Cardiac fibroblast (primary cell): Measurements from ENCODE around the gene WNT4.

Experiments used
- DNase-seq, 2 donors: peaks; one replicate each; pipeline versions ENCODE4 v3.0.0 to v3.0.0-alpha.2; 2010; ENCODE audit warnings: low read depth in 2 of 2
- H3K4me3 ChIP-seq, 2 donors: replicated peaks in 1 of 2; 1 replicate in 1 of 2; 2 replicates in 1 of 2; pipeline ENCODE4 v1.5.1; 2011; ENCODE audit warnings: low read depth in 2 of 2, low read length in 2 of 2, mild to moderate bottlenecking in 2 of 2, moderate library complexity in 1 of 2
- TF ChIP-seq, protein P1 (sequence below): IDR thresholded peaks from one replicate; pipeline ENCODE4 v1.5.1; 2011; ENCODE audit warnings: low read depth, mild to moderate bottlenecking, low read length, inconsistent platforms

The WNT4 gene

DNA sequence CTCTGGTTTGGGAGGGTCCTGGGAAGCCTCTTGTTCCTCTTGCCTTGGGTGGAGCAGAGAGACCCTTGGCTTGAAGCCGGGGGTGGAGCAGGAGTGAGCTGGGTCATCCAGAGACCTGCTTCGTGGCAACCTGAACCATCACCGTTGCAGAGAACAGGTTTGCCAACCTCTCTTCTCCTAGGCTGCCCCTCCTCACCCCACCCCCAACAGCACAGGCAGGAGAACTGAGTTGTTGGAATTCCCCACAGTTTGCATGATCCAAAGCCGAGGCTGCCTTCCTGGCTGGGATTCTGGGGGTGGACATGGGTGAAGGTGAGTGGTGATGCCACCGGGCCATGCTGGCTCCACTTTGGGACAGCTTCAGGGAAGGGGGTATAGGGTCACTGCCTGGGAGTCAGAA lies 2.2 kb downstream of the WNT4 start:
- no peak overlapping the region for H3K4me3 ChIP-seq
- TF ChIP-seq, protein P1, sequence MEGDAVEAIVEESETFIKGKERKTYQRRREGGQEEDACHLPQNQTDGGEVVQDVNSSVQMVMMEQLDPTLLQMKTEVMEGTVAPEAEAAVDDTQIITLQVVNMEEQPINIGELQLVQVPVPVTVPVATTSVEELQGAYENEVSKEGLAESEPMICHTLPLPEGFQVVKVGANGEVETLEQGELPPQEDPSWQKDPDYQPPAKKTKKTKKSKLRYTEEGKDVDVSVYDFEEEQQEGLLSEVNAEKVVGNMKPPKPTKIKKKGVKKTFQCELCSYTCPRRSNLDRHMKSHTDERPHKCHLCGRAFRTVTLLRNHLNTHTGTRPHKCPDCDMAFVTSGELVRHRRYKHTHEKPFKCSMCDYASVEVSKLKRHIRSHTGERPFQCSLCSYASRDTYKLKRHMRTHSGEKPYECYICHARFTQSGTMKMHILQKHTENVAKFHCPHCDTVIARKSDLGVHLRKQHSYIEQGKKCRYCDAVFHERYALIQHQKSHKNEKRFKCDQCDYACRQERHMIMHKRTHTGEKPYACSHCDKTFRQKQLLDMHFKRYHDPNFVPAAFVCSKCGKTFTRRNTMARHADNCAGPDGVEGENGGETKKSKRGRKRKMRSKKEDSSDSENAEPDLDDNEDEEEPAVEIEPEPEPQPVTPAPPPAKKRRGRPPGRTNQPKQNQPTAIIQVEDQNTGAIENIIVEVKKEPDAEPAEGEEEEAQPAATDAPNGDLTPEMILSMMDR = no peak
- no peak for DNase-seq

DNA sequence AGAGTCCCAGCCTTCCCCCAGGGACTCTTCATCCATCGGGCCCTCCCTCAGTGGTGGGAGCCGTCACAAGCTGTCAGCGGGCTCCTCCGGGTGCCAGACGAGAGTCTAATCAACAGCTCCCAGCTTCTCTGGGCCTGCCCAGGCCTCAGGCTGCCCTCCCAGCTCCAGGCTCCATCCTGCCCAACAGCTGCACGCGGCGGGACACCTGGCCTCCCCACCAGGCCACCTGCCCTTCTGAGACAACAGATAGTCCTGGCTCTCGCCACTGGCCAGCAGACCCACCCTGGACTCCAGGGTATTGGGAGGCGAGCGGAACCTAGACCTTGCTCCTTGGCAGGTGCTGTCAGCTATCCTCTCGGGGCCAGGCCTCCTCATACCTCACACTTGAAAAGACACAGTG lies 3.1 kb downstream of the WNT4 start:
- H3K4me3 ChIP-seq = no peak overlapping the region
- DNase-seq = no peak
- TF ChIP-seq, protein P1 = no peak

DNA sequence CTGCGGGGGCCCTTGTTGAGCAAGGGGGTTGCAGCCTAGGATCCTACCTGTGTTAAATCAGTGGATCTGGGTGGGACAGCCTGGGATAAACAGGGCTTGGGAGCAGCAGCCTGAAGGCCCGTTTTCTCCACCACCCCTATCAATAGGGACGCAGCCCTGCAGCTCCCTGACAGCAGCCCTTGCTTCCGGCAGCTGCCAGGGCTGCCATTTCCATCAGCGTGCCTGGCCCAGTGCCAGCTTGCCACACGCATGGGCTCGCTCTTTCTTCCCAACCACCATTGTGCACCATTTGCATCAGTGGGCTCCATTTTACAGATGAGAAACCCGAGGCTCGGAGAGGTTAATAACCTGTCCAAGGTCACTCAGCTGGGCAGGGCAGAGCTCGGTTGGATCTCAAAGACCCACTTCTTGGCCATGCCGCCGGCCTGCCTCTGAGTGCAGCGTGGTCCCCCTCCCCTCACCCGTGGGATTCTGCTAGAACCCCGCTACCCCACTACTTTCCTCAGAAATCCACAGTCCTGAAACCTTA lies 3.8 kb downstream of the WNT4 start:
- TF ChIP-seq, protein P1 = no peak
- no peak for DNase-seq
- no peak overlapping the region for H3K4me3 ChIP-seq

DNA sequence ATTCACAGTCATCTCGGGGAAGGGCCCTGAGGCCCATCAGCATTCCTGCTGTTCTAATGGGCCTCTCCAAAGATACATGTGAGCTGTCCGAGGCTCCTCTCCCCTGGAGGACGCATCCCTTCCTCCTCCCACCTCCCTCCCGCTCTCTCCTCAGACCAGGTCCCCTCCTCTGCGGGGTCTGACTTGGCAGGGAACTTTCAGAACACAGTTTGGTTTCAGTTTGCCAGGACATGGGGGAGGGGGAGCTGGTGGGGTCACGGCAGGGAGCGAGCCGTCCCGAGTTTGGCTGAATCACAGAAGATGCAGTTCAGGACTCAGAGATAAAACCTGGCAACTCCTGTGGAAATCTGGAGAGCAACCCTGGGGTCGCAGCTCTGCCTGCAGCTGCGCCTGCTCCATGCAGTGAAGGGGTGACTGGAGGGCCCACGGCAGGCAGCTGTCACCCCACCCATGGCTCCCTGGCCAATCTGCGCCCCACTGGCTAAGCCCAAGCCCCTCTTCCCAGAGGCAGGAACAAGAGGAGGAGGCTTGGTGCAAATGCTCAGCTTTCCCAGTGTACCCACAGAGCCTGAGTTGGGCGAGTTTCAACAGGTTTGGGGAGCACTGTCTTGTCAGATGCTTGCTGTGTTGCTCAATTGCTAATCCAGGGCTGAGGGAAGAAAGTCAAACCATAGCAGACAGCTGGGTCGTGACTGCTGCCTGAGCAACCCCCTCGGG lies 5.7 kb downstream of the WNT4 start:
- no peak overlapping the region for H3K4me3 ChIP-seq
- TF ChIP-seq, protein P1 = no peak
- peak in 1 of 2 donors; percentile 46 for DNase-seq

DNA sequence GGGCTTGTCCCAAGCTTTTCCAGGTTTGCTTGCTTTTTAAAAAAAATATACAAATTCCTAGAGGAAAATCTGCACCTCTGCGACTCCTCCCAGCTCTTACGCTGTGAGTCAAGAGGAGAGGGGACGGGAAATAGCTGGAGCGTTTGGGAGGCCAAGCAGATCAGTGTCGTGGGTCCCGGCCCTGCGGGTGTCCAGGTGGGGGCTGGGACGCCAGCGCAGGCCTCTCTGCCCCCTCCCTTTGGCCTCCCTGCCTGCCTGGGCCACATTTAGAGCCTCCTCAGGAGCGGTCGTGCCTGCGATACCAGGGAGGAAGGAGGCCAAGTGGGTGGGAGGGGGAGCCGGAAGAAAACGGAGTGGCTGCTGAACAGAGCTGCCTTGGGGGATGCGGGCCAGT lies 9.0 kb downstream of the WNT4 start:
- TF ChIP-seq, protein P1 = no peak
- DNase-seq = no peak
- no peak overlapping the region for H3K4me3 ChIP-seq

DNA sequence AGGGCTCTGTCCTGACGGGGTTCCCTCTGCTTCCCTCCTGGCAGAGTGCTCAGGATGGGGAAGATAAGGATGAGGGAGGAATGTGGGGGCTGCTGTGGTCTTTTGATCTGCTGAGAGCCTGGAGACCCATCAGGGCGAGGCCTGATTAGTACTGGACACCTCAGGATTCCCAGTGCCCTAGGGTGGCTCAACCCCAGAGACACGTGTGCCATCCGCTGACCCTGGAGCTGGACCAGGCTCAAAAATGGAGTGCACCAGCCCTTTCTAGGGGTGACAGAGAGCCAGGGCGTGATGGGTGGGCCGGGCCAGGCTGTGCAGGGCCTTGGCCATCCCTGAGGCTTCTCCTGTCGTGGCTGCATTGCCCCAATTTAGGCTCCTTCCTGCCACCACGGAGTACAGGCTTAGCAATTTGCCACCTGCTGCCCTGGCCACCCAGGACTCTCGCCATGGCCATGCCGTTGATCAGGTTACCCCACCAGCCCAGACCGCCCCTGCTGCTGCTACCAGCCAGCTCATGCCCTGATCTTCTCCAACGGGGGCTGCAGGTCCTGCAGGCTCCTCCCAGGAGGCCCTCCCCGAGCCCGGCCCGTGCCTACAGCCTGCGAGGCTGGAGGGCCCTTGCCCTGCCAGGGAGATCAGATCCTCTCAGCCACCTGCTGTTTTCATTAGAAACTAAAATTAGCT lies 9.5 kb downstream of the WNT4 start:
- no peak overlapping the region for H3K4me3 ChIP-seq
- no peak for DNase-seq
- TF ChIP-seq, protein P1 = no peak
